GM12892 (cell line): ENCODE measurements around the gene IMPACT.

Source experiments
- POLR2A ChIP-seq: IDR thresholded peaks from 2 replicates; pipeline ENCODE4 v1.6.1; 2011; ENCODE audit warnings: low read depth, low read length, control low read depth
- POLR2AphosphoS5 ChIP-seq: IDR thresholded peaks from 2 replicates; pipeline ENCODE4 v1.6.1; 2011; ENCODE audit warnings: low read depth, low read length, control low read depth

DNA sequence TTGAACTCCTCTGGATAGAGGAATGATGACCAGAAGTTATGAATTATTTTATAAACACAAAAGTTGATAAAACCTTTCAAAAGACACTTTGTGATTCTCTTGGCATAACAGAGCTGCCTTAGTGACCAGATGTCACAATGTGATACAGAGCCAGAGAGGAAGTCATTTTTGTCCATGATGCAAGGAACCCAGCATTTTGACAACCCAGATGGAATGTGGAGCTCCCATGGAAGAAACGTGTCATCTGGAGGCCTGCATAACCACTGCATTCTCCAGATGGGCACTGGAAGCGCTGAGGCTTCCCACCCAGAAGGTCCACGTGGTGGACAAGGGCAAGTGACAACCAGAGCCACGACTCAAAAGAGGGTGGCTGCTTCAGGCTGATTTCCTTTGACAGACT is 64.1 kb downstream of the IMPACT start:
- TF ChIP-seq POLR2A (no peak), POLR2AphosphoS5 (no peak)
